Gastroesophageal sphincter (tissue), 3 donors: ENCODE measurements around the gene ELP4.

ENCODE experiments used
- CTCF ChIP-seq, 4 experiments: fragments of 200-600 bp in 2 of 4; fragments of 450-650 bp in 2 of 4; sonication (generic) in 1 of 4; IDR thresholded peaks; one replicate each; pipeline ENCODE4 v1.5.1; 2017 to 2019; ENCODE audit warnings: antibody characterized with exemption in 4 of 4, mild to moderate bottlenecking in 2 of 4, moderate library complexity in 2 of 4
- POLR2A ChIP-seq, 2 donors: fragments of 450-650 bp; IDR thresholded peaks; one replicate each; pipeline ENCODE4 v1.6.1; 2017; ENCODE audit warnings: antibody characterized with exemption in 2 of 2, mild to moderate bottlenecking in 2 of 2, moderate library complexity in 1 of 2

DNA sequence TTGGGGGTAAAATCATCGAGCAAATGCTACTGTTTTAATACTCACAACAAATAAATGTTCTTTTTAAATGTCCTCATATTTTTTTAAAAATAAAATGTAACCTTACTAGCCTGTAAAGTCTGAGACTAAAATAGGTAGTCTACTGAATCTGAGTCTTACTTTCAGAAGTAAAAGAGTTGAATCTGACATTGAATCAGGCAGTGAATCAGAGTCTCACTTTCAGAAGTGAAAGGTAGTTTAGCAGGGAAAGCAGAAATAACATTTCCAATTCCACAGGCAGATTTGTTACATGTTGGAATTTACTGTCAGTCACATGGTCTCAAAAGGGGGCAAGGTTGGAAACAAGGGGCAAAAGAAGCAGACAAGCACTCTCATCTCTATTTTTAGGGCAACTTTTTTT lies 143.0 kb downstream of the ELP4 start:
- TF ChIP-seq CTCF (IDR thresholded peaks at IDR 0.05) (no peak), POLR2A (IDR thresholded peaks at IDR 0.05) (no peak)
